SW 1271 (cell line): ENCODE measurements around the gene ITGA3.

ENCODE experiments used
- DNase-seq, 2 experiments: peaks; one replicate each; lab custom pipeline; 2025; lab: John Stamatoyannopoulos, UW

The ITGA3 gene

GRCh38 chr17:50109785-50110184 is 53.9 kb downstream of the ITGA3 start:
- DNase-seq = no peak

GRCh38 chr17:50110591-50111349 is 54.9 kb downstream of the ITGA3 start:
- no peak for DNase-seq

- no peak for DNase-seq
Observed at GRCh38 chr17:50111673-50112655, 56.1 kb downstream of the ITGA3 start.

GRCh38 chr17:50112694-50113093 is 56.8 kb downstream of the ITGA3 start:
- DNase-seq = no peak

DNA sequence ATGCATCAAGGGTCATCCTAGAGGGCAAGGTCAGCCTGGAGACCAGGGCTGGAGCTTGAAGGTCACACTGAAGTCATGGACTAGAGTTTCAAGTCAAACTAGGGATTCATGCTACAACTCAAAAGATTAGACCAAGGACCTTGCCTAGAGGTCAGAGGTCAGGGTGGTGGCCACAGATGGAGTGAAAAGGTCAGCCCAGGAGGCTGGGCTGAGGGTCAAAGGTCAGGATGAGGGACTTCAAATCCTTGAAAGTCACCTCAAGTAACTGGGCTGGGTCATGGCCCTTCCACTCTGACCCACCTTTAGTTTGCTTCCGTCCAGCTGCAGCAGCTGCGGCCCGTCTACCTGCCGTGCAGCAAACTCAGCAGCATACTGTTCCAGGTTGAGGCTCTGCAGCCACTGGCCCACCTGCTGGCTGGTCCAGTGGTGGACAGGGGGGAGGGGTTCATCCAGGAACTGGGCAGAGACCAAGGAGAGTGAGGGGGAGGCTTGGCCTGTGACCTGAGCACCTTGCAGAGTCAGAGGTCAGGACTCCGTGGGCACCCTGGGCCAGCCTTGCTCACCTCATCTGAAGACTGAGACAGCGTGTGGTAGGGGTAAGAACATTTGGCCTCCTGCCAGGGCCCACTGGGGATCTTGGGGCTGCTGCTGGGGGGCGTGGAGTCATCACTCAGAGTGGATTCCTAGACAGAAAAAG is 57.9 kb downstream of the ITGA3 start:
- DNase-seq = no peak

DNA sequence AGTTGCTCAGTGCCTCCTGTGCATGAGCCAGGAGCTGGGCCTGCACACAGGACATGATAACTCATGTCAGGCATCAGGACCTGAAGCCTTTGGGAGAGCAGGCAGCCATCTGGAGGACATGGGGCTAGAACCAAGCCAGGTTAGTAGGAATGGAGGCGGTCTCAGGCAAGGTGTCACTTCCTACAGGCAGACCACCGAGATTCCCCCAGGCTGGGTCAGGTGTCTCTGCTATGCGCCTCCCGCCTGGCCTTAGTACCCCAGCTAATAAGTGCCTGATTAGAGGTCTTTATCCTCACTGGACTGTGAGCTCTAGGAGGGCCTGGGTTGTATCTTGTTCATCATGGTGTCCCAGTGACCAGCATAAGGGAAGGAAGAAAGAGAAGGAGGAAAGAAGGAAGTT is 58.5 kb downstream of the ITGA3 start:
- DNase-seq = no peak

- DNase-seq = peak in 1 of 2 experiments; percentile 45
Observed at GRCh38 chr17:50114849-50115357, 59.0 kb downstream of the ITGA3 start.

DNA sequence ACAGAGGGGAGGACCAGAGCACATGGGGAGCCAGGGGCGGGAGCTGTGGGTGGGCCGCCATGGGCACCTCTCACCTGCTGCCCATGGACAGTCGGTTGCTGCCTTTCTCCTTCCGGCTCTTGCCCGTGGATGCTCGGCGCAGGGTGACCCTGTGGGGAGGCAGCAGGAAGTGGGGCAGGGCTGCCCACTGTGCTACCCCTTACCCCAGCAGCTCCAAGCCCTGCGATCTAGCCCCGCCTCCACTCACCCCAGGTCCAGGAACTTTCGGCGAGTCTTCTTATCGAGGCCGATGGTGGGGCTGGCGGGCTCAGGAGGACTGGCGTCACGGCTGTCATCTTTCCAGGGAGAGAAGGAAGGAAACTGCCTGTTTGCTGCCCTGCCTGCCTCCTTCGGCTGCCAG is 59.8 kb downstream of the ITGA3 start:
- no peak for DNase-seq

DNA sequence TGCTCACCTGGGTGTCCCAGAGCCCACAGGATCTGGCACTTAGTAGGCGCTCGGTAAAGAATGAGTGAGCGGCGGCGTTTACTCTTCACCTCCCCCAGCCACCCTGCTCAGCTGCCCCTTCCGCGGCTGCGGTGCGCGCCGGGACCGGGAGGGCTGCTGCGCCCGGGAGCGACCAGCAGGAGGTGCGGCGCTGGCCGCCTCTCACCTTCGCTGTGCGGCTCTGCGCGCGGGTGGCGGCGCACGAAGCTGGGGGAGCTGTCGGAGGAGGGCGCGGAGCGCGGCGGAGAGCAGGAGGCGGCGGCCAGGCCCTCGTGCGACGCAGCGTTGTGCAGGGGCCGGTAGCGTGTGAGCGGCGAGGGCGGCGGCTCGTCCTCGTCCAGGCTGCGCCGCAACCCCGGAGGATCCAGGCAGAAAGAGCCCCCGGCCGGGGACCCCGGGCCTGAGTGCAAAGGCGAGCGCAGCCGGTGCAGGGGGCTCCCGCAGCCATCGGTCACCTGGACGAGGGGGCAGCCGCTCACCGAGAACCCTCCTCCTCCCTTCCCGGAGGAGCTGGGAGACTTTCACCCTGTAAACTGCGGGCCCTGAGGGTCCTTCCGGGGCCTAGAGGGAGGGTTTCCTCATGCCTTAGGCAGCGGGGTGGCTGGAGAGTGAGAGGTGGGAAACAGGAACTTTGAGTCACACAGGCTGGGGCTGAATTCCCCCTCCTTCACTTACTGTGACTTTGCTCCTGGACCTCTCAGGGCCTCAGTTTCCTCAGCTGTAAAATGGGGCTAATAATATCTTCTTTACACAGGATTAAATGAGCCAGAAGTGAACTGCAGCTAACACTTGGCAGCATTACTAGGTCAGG is 61.5 kb downstream of the ITGA3 start:
- no peak for DNase-seq

DNA sequence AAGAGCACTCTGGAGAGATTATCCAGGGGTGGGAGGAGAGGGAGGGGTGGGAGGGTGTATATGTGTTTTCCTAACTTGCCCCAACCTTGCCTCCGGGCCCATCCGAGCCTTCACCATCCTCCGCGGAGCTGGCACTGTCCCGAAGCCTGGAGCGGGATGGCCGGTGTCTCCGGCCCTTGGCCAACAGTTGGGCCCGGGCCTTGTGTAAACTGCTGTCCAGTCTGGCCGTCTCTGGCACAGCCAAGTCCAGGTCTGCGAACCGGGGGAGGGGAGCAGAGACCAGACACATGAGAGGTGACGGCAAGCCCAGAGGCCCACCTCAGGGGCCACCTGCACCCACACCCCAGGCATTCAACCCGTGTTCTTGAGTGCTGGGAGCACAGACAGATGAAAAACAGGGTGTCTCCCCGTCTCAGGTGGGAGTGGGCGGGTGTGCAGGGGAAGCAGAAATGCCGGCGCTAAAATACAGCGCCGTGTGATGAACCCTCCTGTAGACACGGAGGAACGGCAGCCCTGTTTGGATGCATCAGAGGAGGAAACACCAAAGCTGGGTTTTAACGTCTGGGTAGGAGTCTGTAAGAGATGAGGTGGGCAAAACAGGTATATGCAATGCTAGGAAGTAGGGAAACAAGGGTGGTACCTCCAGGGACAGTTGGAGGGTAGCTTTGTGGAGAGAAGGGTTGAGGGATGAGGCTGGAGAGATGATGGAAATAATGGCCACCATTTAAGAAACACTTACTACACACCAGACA is 62.3 kb downstream of the ITGA3 start:
- no peak for DNase-seq

- DNase-seq = no peak
Observed at GRCh38 chr17:50118828-50119218, 62.9 kb downstream of the ITGA3 start.

DNA sequence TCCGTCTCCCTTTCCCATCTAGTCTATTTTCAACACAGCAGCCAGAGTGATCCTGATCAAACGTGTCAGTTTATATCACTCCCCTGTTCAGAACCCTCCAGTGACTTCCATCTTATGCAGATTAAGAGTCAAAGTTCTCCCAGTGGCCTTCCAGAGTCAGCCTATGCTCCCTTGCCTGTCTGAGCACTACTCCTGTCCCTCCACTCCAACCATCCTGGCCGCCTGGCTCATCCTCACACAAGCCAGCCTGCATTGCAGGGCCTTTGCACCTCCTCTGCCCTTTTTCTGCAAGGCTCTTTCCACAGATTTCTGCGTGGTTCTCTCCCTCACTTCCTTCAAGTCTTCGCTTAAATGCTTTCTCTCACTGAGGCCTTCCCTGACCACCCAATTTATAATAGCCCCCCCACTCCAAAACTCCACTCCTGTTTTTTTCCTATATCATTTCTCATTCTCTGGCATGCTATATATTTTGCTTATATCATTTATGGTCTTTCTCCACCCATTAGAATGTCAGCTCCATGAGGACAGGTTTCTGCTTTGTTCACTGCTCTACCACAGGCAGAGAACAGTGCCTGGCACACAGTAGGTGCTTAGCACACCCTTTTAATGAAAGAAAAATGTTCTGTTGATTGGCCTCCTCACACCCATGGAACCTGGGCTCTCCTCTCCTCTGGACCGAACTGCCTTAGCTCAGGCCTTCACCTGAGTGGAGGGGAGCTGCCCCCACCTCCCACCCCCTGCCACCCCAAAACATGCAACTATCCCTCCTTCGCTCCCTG is 64.8 kb downstream of the ITGA3 start:
- DNase-seq = no peak

- DNase-seq = no peak
Observed at GRCh38 chr17:50122945-50123344, 67.0 kb downstream of the ITGA3 start.

DNA sequence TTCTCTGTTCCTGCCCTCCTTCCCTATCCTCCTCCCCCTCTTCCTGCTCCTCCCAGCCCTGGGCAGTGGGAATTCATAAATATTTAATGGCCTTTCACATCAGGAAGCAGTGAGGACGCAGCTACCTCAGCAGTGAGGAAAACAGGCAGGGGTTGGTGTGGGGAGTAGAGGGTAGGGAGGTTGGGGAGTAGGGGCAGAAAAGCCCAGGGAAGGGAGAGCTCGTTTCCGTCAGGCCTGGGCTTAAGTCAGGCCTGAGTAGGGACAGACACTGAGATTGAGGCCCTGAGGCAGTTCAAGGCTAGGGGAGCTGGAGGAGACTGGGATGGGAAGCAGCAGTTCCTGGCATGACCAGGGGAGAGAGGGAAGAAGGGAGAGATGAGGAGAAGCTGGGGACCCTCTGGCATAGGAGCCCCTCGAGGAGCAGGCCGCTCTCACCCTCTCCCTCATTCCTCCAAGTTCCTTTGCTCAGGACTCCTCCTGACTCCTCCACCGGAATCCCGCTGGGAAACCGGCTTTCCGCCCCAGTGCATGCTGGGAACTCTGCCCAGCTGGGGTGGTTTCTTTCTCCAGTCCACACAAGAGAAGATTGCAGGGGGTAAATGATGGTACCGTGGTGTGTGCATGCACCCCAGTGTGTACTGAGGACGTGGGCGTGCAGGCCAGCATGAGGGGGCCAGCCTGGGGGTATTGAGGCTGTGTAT is 67.9 kb downstream of the ITGA3 start:
- DNase-seq = no peak

- no peak for DNase-seq
Observed at GRCh38 chr17:50125420-50125997, 69.6 kb downstream of the ITGA3 start.

GRCh38 chr17:50127697-50128361 is 71.9 kb downstream of the ITGA3 start:
- no peak for DNase-seq

GRCh38 chr17:50128441-50129352 is 72.8 kb downstream of the ITGA3 start:
- no peak for DNase-seq
